Measurements from ENCODE around the gene TCF4. TPM values are rescaled to one million over a fixed set of nuclear protein-coding genes. Genes with fewer than 3 reads are reported as not detected.

TCF4 gene
- total RNA-seq, 1 experiment from 2014 or later = 143 TPM

GRCh38 chr18:55400590-55401541, 187.1 kb downstream of the TCF4 start:
- peak overlapping the region; percentile 81 for H3K27ac ChIP-seq (ENCODE audit: low read depth, low read length, poor library complexity, severe bottlenecking)
- TSS peak; percentile 36 for BruUV-seq (replicated peaks)

GRCh38 chr18:55400081-55400480, 187.9 kb downstream of the TCF4 start:
- ChIA-PET CTCF (no interaction called here), POLR2A (ENCODE audit: low non-redundant PET) (no interaction called here)
- BruUV-seq (replicated peaks) = TSS peak; percentile 34
- Histone ChIP-seq H3K4me1 (ENCODE audit: insufficient read depth, low read length, poor library complexity, severe bottlenecking) (peaks cover 68% of the 10 kb centered on the region), H3K4me3 (ENCODE audit: low read depth, low read length, poor library complexity, severe bottlenecking) (peak overlapping the region; percentile 47), H3K27me3 (replicated peaks; ENCODE audit: insufficient read depth, low read depth, low read length, poor library complexity) (no peaks in the 10 kb centered on the region), H3K9me3 (ENCODE audit: low read depth, low read length, poor library complexity, severe bottlenecking) (no peaks in the 10 kb centered on the region), H3K27ac (ENCODE audit: low read depth, low read length, poor library complexity, severe bottlenecking) (peak overlapping the region; percentile 81), H3K36me3 (ENCODE audit: insufficient read depth, low read length, poor library complexity, severe bottlenecking) (no peaks in the 10 kb centered on the region)
- intact Hi-C loops (cut with micrococcal nuclease; ENCODE audit: unreplicated experiment) = loop anchor here (5.0 to 10.0 kb wide), 3 partner anchors 48 to 1175 kb away; no protein-coding TSS in a partner anchor
- TF ChIP-seq CTCF (conservative IDR thresholded peaks at IDR 0.05; ENCODE audit: low read depth, low read length) (no peak), EZH2 (IDR thresholded peaks at IDR 0.05; ENCODE audit: borderline replicate concordance, low read depth, low read length, poor library complexity, severe bottlenecking) (no peak)
- no peak for DNase-seq (ENCODE audit: low spot score)

More at GRCh38 chr18:55400590-55401541, 187.1 kb downstream of the TCF4 start:
- Histone ChIP-seq H3K4me1 (ENCODE audit: insufficient read depth, low read length, poor library complexity, severe bottlenecking) (peaks cover 68% of the 10 kb centered on the region), H3K4me3 (ENCODE audit: low read depth, low read length, poor library complexity, severe bottlenecking) (peak overlapping the region; percentile 47), H3K9me3 (ENCODE audit: low read depth, low read length, poor library complexity, severe bottlenecking) (no peaks in the 10 kb centered on the region), H3K36me3 (ENCODE audit: insufficient read depth, low read length, poor library complexity, severe bottlenecking) (no peaks in the 10 kb centered on the region), H3K27me3 (replicated peaks; ENCODE audit: insufficient read depth, low read depth, low read length, poor library complexity) (no peaks in the 10 kb centered on the region)
- TF ChIP-seq EZH2 (IDR thresholded peaks at IDR 0.05; ENCODE audit: borderline replicate concordance, low read depth, low read length, poor library complexity, severe bottlenecking) = no peak
- TF ChIP-seq CTCF (conservative IDR thresholded peaks at IDR 0.05; ENCODE audit: low read depth, low read length) = no peak
- ChIA-PET CTCF (no interaction called here), POLR2A (ENCODE audit: low non-redundant PET) (interaction anchor here (0.5 kb wide), 1 partner anchor 1214 kb away, joined by 5 read pairs; no protein-coding TSS in a partner anchor)
- intact Hi-C loops (cut with micrococcal nuclease; ENCODE audit: unreplicated experiment) = loop anchor here (5.0 to 10.0 kb wide), 3 partner anchors 49 to 1174 kb away; no protein-coding TSS in a partner anchor
- DNase-seq (ENCODE audit: low spot score) = peak; percentile 63

GRCh38 chr18:55398858-55399257, 189.1 kb downstream of the TCF4 start:
- H3K27ac ChIP-seq (ENCODE audit: low read depth, low read length, poor library complexity, severe bottlenecking) = peak overlapping the region; percentile 81

More at GRCh38 chr18:55398858-55399257, 189.1 kb downstream of the TCF4 start:
- H3K9me3 ChIP-seq (ENCODE audit: low read depth, low read length, poor library complexity, severe bottlenecking) = no peaks in the 10 kb centered on the region
- intact Hi-C loops (cut with micrococcal nuclease; ENCODE audit: unreplicated experiment) = no loop called here
- peaks cover 67% of the 10 kb centered on the region for H3K4me1 ChIP-seq (ENCODE audit: insufficient read depth, low read length, poor library complexity, severe bottlenecking)
- H3K4me3 ChIP-seq (ENCODE audit: low read depth, low read length, poor library complexity, severe bottlenecking) = peak overlapping the region; percentile 47
- H3K36me3 ChIP-seq (ENCODE audit: insufficient read depth, low read length, poor library complexity, severe bottlenecking) = no peaks in the 10 kb centered on the region
- ChIA-PET CTCF (no interaction called here), POLR2A (ENCODE audit: low non-redundant PET) (no interaction called here)
- H3K27me3 ChIP-seq (replicated peaks; ENCODE audit: insufficient read depth, low read depth, low read length, poor library complexity) = no peaks in the 10 kb centered on the region
- no peak for DNase-seq (ENCODE audit: low spot score)
- no peak for TF ChIP-seq CTCF (conservative IDR thresholded peaks at IDR 0.05; ENCODE audit: low read depth, low read length)
- no peak for TF ChIP-seq EZH2 (IDR thresholded peaks at IDR 0.05; ENCODE audit: borderline replicate concordance, low read depth, low read length, poor library complexity, severe bottlenecking)
- BruUV-seq (replicated peaks) = no TSS peak

Data from A673 (cell line).